GM21526 (cell line): ENCODE results near the gene KCNH4.
"Not testable (repeated sequence)": the region's sequence is repeated elsewhere in the genome, so short reads cannot be mapped to it uniquely, and the experiment has no call there.

Experiments used
- ATAC-seq: cut with Tn5 transposase; IDR thresholded peaks from one replicate; pipeline ENCODE4 v1.9.1; 2021; ENCODE audit warnings: moderate library complexity; ENCODE audit not compliant: unreplicated experiment, low FRiP score

Gene KCNH4

GRCh38 chr17:42180922-42181850 is at the start of gene KCNH4:
KCNH4 (minus strand) TSS chr17:42181142; CDS start chr17:42180945, 197 bp downstream.
- peak; percentile 36 for ATAC-seq

DNA sequence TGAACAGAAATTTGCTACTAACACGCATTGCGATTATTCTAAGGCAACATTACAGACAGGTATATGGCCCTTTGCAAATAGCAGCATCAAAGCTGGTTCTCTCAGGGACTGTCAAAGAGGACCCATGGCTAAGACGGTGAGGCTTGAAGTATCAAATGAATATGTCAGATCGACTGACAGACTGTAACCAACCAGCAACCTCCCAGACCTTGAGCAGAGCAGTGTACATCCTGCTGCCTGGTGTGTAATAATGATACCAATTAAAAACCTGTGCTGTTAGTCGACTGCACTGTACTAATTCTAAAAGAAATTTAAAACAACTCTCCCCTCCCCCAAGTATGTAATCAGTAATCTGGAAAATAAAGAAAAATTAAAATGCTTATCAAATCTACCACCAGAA is 49.3 kb upstream of the KCNH4 start:
- no peak for ATAC-seq

GRCh38 chr17:42227849-42228700 is 47.1 kb upstream of the KCNH4 start:
- no peak for ATAC-seq

GRCh38 chr17:42225646-42226045 is 44.7 kb upstream of the KCNH4 start:
- ATAC-seq = no peak

GRCh38 chr17:42224651-42225050 is 43.7 kb upstream of the KCNH4 start:
- ATAC-seq = no peak

GRCh38 chr17:42221886-42222745 is 41.2 kb upstream of the KCNH4 start:
- no peak for ATAC-seq

DNA sequence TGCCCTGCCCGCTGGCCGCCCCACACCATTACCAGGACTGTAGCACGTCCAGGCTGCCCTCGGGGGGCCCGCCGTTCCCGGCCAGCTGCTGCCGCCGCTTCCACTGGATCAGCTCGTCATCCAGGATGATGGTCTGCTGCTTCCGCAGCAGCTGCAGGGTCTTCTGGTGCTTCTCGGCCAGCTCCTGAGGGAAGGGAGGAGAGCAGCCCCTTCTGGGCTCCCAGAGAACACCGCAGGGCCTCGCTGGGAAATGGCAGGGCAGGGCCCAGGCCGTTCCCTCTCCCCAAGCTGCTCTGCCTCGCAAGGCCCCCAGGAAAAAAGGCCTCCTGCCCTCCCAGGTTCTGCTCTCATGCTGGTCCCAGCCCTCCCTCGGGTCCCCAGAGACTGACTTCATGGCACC is 38.3 kb upstream of the KCNH4 start:
- ATAC-seq = not testable (repeated sequence)

GRCh38 chr17:42214156-42214555 is 33.2 kb upstream of the KCNH4 start:
- ATAC-seq = no peak

- ATAC-seq = no peak
Observed at GRCh38 chr17:42212382-42212781, 31.4 kb upstream of the KCNH4 start.

DNA sequence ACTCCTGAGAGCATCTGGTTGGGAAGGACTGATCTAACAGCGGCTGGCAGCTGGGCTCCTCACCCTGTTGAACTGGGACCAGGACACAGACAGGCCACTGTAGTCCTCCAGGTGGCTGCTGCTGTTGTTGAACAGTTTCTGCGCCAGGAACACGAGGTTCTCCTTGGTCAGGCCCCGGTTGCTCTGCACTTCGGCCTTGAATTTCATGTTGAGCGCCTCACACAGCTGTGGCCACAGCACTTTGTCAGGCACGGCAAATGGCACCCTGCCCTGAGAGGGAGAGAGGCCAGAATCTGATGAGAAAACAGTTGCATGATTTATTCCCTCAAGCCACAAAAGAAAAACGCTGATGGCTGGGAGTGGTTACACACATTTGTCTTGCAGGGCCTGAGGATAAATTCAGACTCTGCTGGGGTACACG is 31.0 kb upstream of the KCNH4 start:
- ATAC-seq = not testable (repeated sequence)

GRCh38 chr17:42210046-42210445 is 29.1 kb upstream of the KCNH4 start:
- ATAC-seq = no peak

DNA sequence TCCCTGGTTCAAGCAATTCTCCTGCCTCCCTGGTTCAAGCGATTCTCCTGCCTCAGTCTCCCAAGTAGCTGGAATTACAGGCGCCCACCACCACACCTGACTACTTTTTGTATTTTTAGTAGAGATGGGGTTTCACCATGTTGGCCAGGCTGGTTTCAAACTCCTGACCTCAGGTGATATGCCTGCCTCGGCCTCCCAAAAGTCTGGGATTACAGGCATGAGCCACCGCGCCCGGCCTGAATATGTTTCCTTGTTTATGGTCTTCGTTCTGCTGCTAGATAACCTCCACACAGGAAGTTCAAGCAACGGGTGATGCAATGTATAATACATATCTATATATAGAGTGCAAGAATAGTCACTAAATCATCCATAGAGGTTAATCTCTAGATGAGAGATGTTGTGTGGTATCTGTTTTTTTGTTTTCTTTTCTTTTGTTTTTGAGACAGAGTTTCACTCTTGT is 25.2 kb upstream of the KCNH4 start:
- not testable (repeated sequence) for ATAC-seq

DNA sequence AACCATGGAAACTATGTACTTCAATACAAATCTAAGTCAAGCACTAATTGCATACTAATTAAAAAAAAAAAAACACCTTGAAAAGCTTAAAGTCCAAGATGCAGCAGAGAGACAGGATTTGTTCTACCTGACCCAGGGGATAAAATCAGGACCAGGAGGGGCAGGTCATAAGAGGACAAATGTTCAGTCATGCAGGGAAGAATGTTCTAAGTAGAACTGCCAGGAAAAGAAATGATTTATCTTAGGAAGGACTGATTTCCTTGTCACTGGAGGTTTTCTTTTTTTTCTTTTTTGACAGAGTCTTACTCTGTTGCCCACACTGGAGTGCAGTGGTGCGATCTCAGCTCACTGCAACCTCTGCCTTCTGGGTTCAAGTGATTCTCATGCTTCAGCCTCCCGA is 22.4 kb upstream of the KCNH4 start:
- no peak for ATAC-seq

DNA sequence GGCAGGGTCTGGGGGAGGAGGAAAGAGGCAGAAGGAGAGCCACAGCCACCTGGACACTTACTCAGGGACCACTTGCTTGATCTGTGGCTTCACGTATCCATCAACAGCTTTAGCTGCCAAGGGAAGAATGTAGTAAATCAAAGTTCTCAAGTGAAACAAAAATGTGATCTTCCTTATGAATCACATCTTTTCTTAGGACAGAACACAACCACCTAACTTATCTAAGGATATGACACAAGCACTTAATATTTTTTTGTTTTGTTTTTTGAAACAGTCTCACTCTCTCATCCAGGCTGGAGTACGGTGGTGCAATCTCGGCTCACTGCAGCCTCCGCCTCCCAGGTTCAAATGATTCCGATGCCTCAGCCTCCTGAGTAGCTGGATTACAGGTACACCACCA is 21.8 kb upstream of the KCNH4 start:
- no peak for ATAC-seq

DNA sequence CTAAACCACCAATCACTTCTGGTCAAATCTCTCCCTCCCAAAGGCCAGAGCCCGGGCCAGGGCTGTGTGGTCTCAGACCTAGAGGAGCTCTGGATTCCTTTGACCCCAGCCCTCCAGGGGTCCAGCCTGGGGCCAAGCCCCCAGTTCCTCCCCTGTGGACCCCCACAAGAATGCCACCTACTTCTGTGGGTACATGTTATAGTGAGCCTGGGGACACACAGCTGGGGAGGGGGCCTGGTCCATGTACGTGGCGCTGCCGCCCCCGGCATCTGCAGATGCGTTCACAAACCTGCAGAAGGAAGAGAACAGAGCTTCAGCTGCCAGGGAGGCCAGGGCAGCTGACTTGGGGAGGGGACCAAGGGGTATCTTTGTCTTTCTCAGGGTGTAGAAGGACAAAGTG is 21.2 kb upstream of the KCNH4 start:
- no peak for ATAC-seq

- no peak for ATAC-seq
Observed at GRCh38 chr17:42201458-42201772, 20.5 kb upstream of the KCNH4 start.

- no peak for ATAC-seq
Observed at GRCh38 chr17:42200706-42201457, 19.9 kb upstream of the KCNH4 start.

- no peak for ATAC-seq
Observed at GRCh38 chr17:42199416-42200011, 18.6 kb upstream of the KCNH4 start.

DNA sequence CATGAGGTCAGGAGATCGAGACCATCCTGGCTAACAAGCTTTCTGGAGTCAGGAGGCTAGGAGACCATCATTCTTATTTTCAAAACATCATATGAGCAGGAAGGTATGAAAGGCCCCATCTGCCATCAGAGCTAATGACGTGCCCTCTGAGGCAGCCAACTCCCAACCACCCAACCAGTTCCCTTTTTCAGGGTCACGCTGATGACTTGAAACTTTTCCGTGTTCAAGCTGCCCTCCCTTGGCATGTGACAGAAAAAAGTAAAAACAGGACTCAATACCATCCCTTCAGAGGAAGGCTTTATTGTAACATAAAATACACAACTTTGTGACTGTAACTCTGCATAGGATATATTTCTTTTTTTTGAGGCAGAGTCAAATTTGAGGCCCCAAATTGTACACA is 18.0 kb upstream of the KCNH4 start:
- no peak for ATAC-seq
